Spleen (tissue), 11 donors: Measurements from ENCODE around the gene ATP5PF. TPM values are rescaled to one million over a fixed set of nuclear protein-coding genes. Genes with fewer than 3 reads are reported as not detected.

Experiments
- DNase-seq: peaks from one replicate; pipeline ENCODE4 v3.0.0-alpha.2; 2020
- H3K27ac ChIP-seq, 8 donors: fragments of 200-600 bp; sonication (generic) in 7 of 8; 1 replicate in 4 of 8; 2 replicates in 4 of 8; pipeline versions ENCODE4 v1.5.0 to v1.8.0; 2016 to 2021; ENCODE audit warnings: inconsistent platforms in 4 of 8, mild to moderate bottlenecking in 4 of 8, moderate library complexity in 1 of 8
- H3K27me3 ChIP-seq, 7 donors: fragments of 200-600 bp; sonication (generic) in 6 of 7; replicated peaks in 1 of 7; 1 replicate in 4 of 7; 2 replicates in 3 of 7; pipeline versions ENCODE4 v1.5.0 to v1.8.0; 2016 to 2021; ENCODE audit warnings: inconsistent platforms in 3 of 7, mild to moderate bottlenecking in 1 of 7
- H3K36me3 ChIP-seq, 6 donors: fragments of 200-600 bp; sonication (generic) in 5 of 6; 1 replicate in 4 of 6; 2 replicates in 2 of 6; pipeline versions ENCODE4 v1.5.0 to v1.8.0; 2016 to 2021; ENCODE audit warnings: inconsistent platforms in 2 of 6
- H3K4me1 ChIP-seq, 6 donors: fragments of 200-600 bp; sonication (generic) in 5 of 6; 1 replicate in 3 of 6; 2 replicates in 3 of 6; pipeline versions ENCODE4 v1.5.0 to v1.8.0; 2016 to 2021; ENCODE audit warnings: inconsistent platforms in 3 of 6
- H3K4me3 ChIP-seq, 8 donors: fragments of 200-600 bp; sonication (generic) in 7 of 8; 1 replicate in 4 of 8; 2 replicates in 4 of 8; pipeline versions ENCODE4 v1.5.0 to v1.8.0; 2016 to 2021; ENCODE audit warnings: inconsistent platforms in 4 of 8, mild to moderate bottlenecking in 4 of 8, moderate library complexity in 2 of 8
- H3K9me3 ChIP-seq, 8 donors: fragments of 200-600 bp; sonication (generic) in 7 of 8; 1 replicate in 4 of 8; 2 replicates in 4 of 8; pipeline versions ENCODE4 v1.5.0 to v1.8.0; 2016 to 2021; ENCODE audit warnings: inconsistent platforms in 4 of 8
- CTCF ChIP-seq, 11 experiments: fragments of 200-600 bp in 7 of 11; fragments of 450-650 bp in 4 of 11; sonication (generic) in 4 of 11; IDR thresholded peaks in 8 of 11; conservative IDR thresholded peaks in 3 of 11; 1 replicate in 7 of 11; 2 replicates in 4 of 11; pipeline versions ENCODE4 v1.4.0 to v1.8.0; 2016 to 2021; ENCODE audit warnings: antibody characterized with exemption in 11 of 11, inconsistent platforms in 4 of 11, mild to moderate bottlenecking in 1 of 11
- POLR2A ChIP-seq, 3 donors: fragments of 450-650 bp; IDR thresholded peaks; one replicate each; pipeline ENCODE4 v1.5.1; 2017; ENCODE audit warnings: antibody characterized with exemption in 3 of 3, mild to moderate bottlenecking in 1 of 3
- POLR2AphosphoS5 ChIP-seq, 3 donors: sonication (generic); formaldehyde crosslinking; IDR thresholded peaks; one replicate each; pipeline ENCODE4 v1.5.1; 2017; ENCODE audit warnings: antibody characterized with exemption in 3 of 3
- WGBS, 5 donors: extraction: QIAGEN DNeasy Blood & Tissue Kit in 3 of 5; methylation state at CpG; one replicate each; pipeline versions ENCODE4 v1.1.5 to v1.1.7; 2013 to 2018; 5-methylcytosine and 5-hydroxymethylcytosine counted together
- intact Hi-C: fragments of 100-400 bp; cut with DNase I; formaldehyde crosslinking; loops from one replicate; pipeline ENCODE4 v1.15.0; 2023; ENCODE audit warnings: low total_unique reads
- polyA plus RNA-seq, 3 donors: library from polyadenylated mRNA; stranded (reverse); fragments of 200-250 nt; gene quantifications; one replicate each; pipeline ENCODE4 v1.2.1, GENCODE V29; 2013
- total RNA-seq, 7 donors: library from RNA; depleted of rRNA in 3 of 7; stranded (reverse); fragments of >200 nt in 3 of 7; fragmentation: NEBNext Ultra II Directional in 4 of 7; extraction: Animal tissue kit (Norgen Biotek cat#: 25700) in 4 of 7; gene quantifications; one replicate each; pipeline versions ENCODE4 v1.1.0 to v1.2.1, GENCODE V29; 2016 to 2021
- donor health status: healthy with polysubstance abuse.
- donor health status: DM: no; HTN: no; CAD: no; lungs with moderate emphysema.
- donor health status: DM: no; HTN: no; CAD: no.
- donor health status: Bipolar disorder and iron deficiency.
- donor health status: healthy.
- donor health status: DM: no; HTN: no; CAD: no.
- donor health status: DM: yes; HTN: yes; CAD: no.

Gene ATP5PF
- total and polyA plus RNA-seq, 10 donors, result 53.1 to 252 (median 76.2) TPM

GRCh38 chr21:25752416-25752815 is 17.7 kb upstream of the ATP5PF start:
- H3K36me3 ChIP-seq, result peaks cover 0 to 91% (median 42%) of the 10 kb centered on the region in 6 donors
- H3K4me3 ChIP-seq, result no peak overlapping the region
- TF ChIP-seq CTCF (IDR thresholded peaks at IDR 0.05 in 8 of 11, conservative IDR thresholded peaks at IDR 0.05 in 3 of 11) (no peak), POLR2AphosphoS5 (IDR thresholded peaks at IDR 0.05) (no peak), POLR2A (IDR thresholded peaks at IDR 0.05) (no peak)
- no peaks in the 10 kb centered on the region for H3K9me3 ChIP-seq
- H3K27me3 ChIP-seq, result no peaks in the 10 kb centered on the region
- DNase-seq, result no peak
- H3K27ac ChIP-seq, result no peak overlapping the region
- intact Hi-C loops, result no loop called here
- WGBS, 5 donors, result 92 to 100% (median 97%) methylated on average over 1 of the region's 1 CpG
- peaks cover 0 to 18% (median 3%) of the 10 kb centered on the region in 6 donors for H3K4me1 ChIP-seq

GRCh38 chr21:25750085-25750484 is 15.4 kb upstream of the ATP5PF start:
- Histone ChIP-seq H3K36me3 (peaks cover 0 to 94% (median 54%) of the 10 kb centered on the region in 6 donors), H3K27me3 (no peaks in the 10 kb centered on the region), H3K4me1 (no peaks in the 10 kb centered on the region), H3K4me3 (no peak overlapping the region), H3K9me3 (no peaks in the 10 kb centered on the region), H3K27ac (no peak overlapping the region)
- TF ChIP-seq POLR2A (IDR thresholded peaks at IDR 0.05), result no peak
- no peak for TF ChIP-seq CTCF (IDR thresholded peaks at IDR 0.05 in 8 of 11, conservative IDR thresholded peaks at IDR 0.05 in 3 of 11)
- TF ChIP-seq POLR2AphosphoS5 (IDR thresholded peaks at IDR 0.05), result no peak
- DNase-seq, result no peak
- intact Hi-C loops, result no loop called here
- 49 to 83% (median 67%) methylated on average over 6 of the region's 6 CpGs for WGBS, 5 donors

GRCh38 chr21:25744854-25745253 is 10.2 kb upstream of the ATP5PF start:
- DNase-seq, result no peak
- Histone ChIP-seq H3K36me3 (peaks cover 0 to 81% (median 29%) of the 10 kb centered on the region in 6 donors), H3K27ac (no peak overlapping the region), H3K4me3 (no peak overlapping the region), H3K27me3 (no peaks in the 10 kb centered on the region), H3K4me1 (peaks cover 0 to 23% (median 3%) of the 10 kb centered on the region in 6 donors), H3K9me3 (no peaks in the 10 kb centered on the region)
- intact Hi-C loops, result no loop called here
- TF ChIP-seq CTCF (IDR thresholded peaks at IDR 0.05 in 8 of 11, conservative IDR thresholded peaks at IDR 0.05 in 3 of 11) (no peak), POLR2A (IDR thresholded peaks at IDR 0.05) (no peak), POLR2AphosphoS5 (IDR thresholded peaks at IDR 0.05) (no peak)
- WGBS, 5 donors, result 97 to 100% (median 99%) methylated on average over 2 of the region's 2 CpGs

GRCh38 chr21:25742900-25743299 is 8.2 kb upstream of the ATP5PF start:
- Histone ChIP-seq H3K36me3 (peaks cover 0 to 66% (median 16%) of the 10 kb centered on the region in 6 donors), H3K27me3 (no peaks in the 10 kb centered on the region), H3K4me3 (no peak overlapping the region), H3K27ac (no peak overlapping the region), H3K4me1 (peaks cover 0 to 43% (median 19%) of the 10 kb centered on the region in 6 donors), H3K9me3 (no peaks in the 10 kb centered on the region)
- 85 to 97% (median 90%) methylated on average over 3 of the region's 3 CpGs for WGBS, 5 donors
- intact Hi-C loops, result no loop called here
- DNase-seq, result no peak
- TF ChIP-seq POLR2AphosphoS5 (IDR thresholded peaks at IDR 0.05), result no peak
- TF ChIP-seq POLR2A (IDR thresholded peaks at IDR 0.05), result no peak
- TF ChIP-seq CTCF (IDR thresholded peaks at IDR 0.05 in 8 of 11, conservative IDR thresholded peaks at IDR 0.05 in 3 of 11), result no peak
